Ectodermal cell (in vitro differentiated cells): Measurements from ENCODE around the gene SLC30A1.
"Not testable (repeated sequence)": the region's sequence is repeated elsewhere in the genome, so short reads cannot be mapped to it uniquely, and the experiment has no call there.

Source experiments
- H3K27ac ChIP-seq: 2 replicates; pipeline ENCODE4 v1.7.0; 2013; ENCODE audit warnings: mild to moderate bottlenecking, low read depth, low read length; ENCODE audit not compliant: insufficient read depth, poor library complexity, severe bottlenecking
- H3K27me3 ChIP-seq: 2 replicates; pipeline ENCODE4 v1.7.0; 2013; ENCODE audit warnings: mild to moderate bottlenecking, low read length; ENCODE audit not compliant: insufficient read depth, control insufficient read depth, poor library complexity, severe bottlenecking
- H3K36me3 ChIP-seq: one replicate; pipeline ENCODE4 v1.7.0; 2013; ENCODE audit warnings: low read length; ENCODE audit not compliant: control insufficient read depth, insufficient read depth
- H3K4me1 ChIP-seq: one replicate; pipeline ENCODE4 v1.7.0; 2013; ENCODE audit warnings: low read length; ENCODE audit not compliant: control insufficient read depth, insufficient read depth
- H3K4me3 ChIP-seq: 2 replicates; pipeline ENCODE4 v1.7.0; 2013; ENCODE audit warnings: low read depth, low read length, control low read depth; ENCODE audit not compliant: insufficient read depth
- H3K9me3 ChIP-seq: 2 replicates; pipeline ENCODE4 v1.7.0; 2013; ENCODE audit warnings: mild to moderate bottlenecking, low read length, moderate library complexity; ENCODE audit not compliant: control insufficient read depth
- WGBS, 2 experiments: methylation state at CpG; one replicate each; pipeline ENCODE4 v1.1.7; 2013; ENCODE audit warnings: missing lambda C conversion rate in 2 of 2; 5-methylcytosine and 5-hydroxymethylcytosine counted together

SLC30A1 gene

GRCh38 chr1:211570378-211570777 is 8.6 kb downstream of the SLC30A1 start:
- H3K36me3 ChIP-seq, H3K27me3 ChIP-seq, H3K4me1 ChIP-seq, H3K9me3 ChIP-seq, H3K27ac ChIP-seq, H3K4me3 ChIP-seq: not testable (repeated sequence)
- WGBS, 2 experiments: 80 to 100% methylated on average over 1 of the region's 1 CpG

GRCh38 chr1:211566431-211567025 is 12.4 kb downstream of the SLC30A1 start:
- no peak overlapping the region for H3K4me3 ChIP-seq
- 91 to 97% methylated on average over 5 of the region's 5 CpGs for WGBS, 2 experiments
- H3K4me1 ChIP-seq: no peaks in the 10 kb centered on the region
- H3K27me3 ChIP-seq: no peaks in the 10 kb centered on the region
- no peak overlapping the region for H3K27ac ChIP-seq
- H3K9me3 ChIP-seq: no peaks in the 10 kb centered on the region
- no peaks in the 10 kb centered on the region for H3K36me3 ChIP-seq

GRCh38 chr1:211564084-211564483 is 14.9 kb downstream of the SLC30A1 start:
- WGBS, 2 experiments: 92 to 93% methylated on average over 3 of the region's 3 CpGs
- Histone ChIP-seq H3K9me3 (no peaks in the 10 kb centered on the region), H3K27me3 (no peaks in the 10 kb centered on the region), H3K36me3 (no peaks in the 10 kb centered on the region), H3K27ac (no peak overlapping the region), H3K4me1 (no peaks in the 10 kb centered on the region), H3K4me3 (no peak overlapping the region)

GRCh38 chr1:211559222-211560010 is 19.5 kb downstream of the SLC30A1 start:
- Histone ChIP-seq H3K4me1 (no peaks in the 10 kb centered on the region), H3K27ac (no peak overlapping the region), H3K27me3 (no peaks in the 10 kb centered on the region), H3K36me3 (no peaks in the 10 kb centered on the region), H3K4me3 (no peak overlapping the region), H3K9me3 (no peaks in the 10 kb centered on the region)
- 90 to 95% methylated on average over 9 of the region's 9 CpGs for WGBS, 2 experiments

- 92 to 93% methylated on average over 8 of the region's 8 CpGs for WGBS, 2 experiments
- Histone ChIP-seq H3K27me3 (no peaks in the 10 kb centered on the region), H3K4me1 (no peaks in the 10 kb centered on the region), H3K36me3 (no peaks in the 10 kb centered on the region), H3K9me3 (no peaks in the 10 kb centered on the region), H3K4me3 (no peak overlapping the region), H3K27ac (no peak overlapping the region)
Observed at GRCh38 chr1:211557894-211558625, 20.9 kb downstream of the SLC30A1 start.

- Histone ChIP-seq H3K27ac (no peak overlapping the region), H3K36me3 (no peaks in the 10 kb centered on the region), H3K9me3 (no peaks in the 10 kb centered on the region), H3K4me1 (no peaks in the 10 kb centered on the region), H3K27me3 (no peaks in the 10 kb centered on the region), H3K4me3 (no peak overlapping the region)
- 92 to 96% methylated on average over 2 of the region's 2 CpGs for WGBS, 2 experiments
Observed at GRCh38 chr1:211553549-211553948, 25.4 kb downstream of the SLC30A1 start.

- Histone ChIP-seq H3K27me3 (no peaks in the 10 kb centered on the region), H3K4me1 (no peaks in the 10 kb centered on the region), H3K9me3 (no peaks in the 10 kb centered on the region), H3K4me3 (no peak overlapping the region), H3K27ac (no peak overlapping the region), H3K36me3 (no peaks in the 10 kb centered on the region)
- WGBS, 2 experiments: 90 to 96% methylated on average over 12 of the region's 12 CpGs
Observed at GRCh38 chr1:211551638-211552460, 27.1 kb downstream of the SLC30A1 start.

GRCh38 chr1:211549092-211549711 is 29.8 kb downstream of the SLC30A1 start:
- Histone ChIP-seq H3K27ac (no peak overlapping the region), H3K36me3 (no peaks in the 10 kb centered on the region), H3K27me3 (no peaks in the 10 kb centered on the region), H3K4me3 (no peak overlapping the region), H3K9me3 (no peaks in the 10 kb centered on the region), H3K4me1 (no peaks in the 10 kb centered on the region)
- 88 to 90% methylated on average over 6 of the region's 6 CpGs for WGBS, 2 experiments

GRCh38 chr1:211548321-211549091 is 30.5 kb downstream of the SLC30A1 start:
- WGBS, 2 experiments: 69 to 74% methylated on average over 9 of the region's 9 CpGs
- H3K36me3 ChIP-seq: no peaks in the 10 kb centered on the region
- H3K27ac ChIP-seq: no peak overlapping the region
- H3K4me3 ChIP-seq: no peak overlapping the region
- H3K4me1 ChIP-seq: no peaks in the 10 kb centered on the region
- H3K27me3 ChIP-seq: no peaks in the 10 kb centered on the region
- no peaks in the 10 kb centered on the region for H3K9me3 ChIP-seq
